ENCODE measurements around the gene BAIAP2. TPM values are rescaled to one million over a fixed set of nuclear protein-coding genes. Genes with fewer than 3 reads are reported as not detected.

BAIAP2 gene
- total and polyA plus RNA-seq, 10 donors = 2.8 to 33.2 (median 17.8) TPM

GRCh38 chr17:81091154-81091553 is 56.2 kb downstream of the BAIAP2 start:
- WGBS, 5 donors = 85 to 95% (median 91%) methylated on average over 6 to 9 of the region's 9 CpGs
- peaks cover 0 to 29% (median 4%) of the 10 kb centered on the region in 6 donors for H3K36me3 ChIP-seq
- DNase-seq = no peak
- no peak overlapping the region for H3K27ac ChIP-seq
- H3K4me3 ChIP-seq = no peak overlapping the region
- TF ChIP-seq POLR2AphosphoS5 (IDR thresholded peaks at IDR 0.05) (no peak), CTCF (IDR thresholded peaks at IDR 0.05 in 8 of 11, conservative IDR thresholded peaks at IDR 0.05 in 3 of 11) (no peak), POLR2A (IDR thresholded peaks at IDR 0.05) (no peak)
- no peaks in the 10 kb centered on the region for H3K9me3 ChIP-seq
- H3K27me3 ChIP-seq (replicated peaks in 1 of 7) = peaks cover 0 to 9% (median 0%) of the 10 kb centered on the region in 7 donors
- intact Hi-C loops (cut with DNase I; ENCODE audit: low total_unique reads) = loop anchor here (10.0 kb wide), 2 partner anchors 66 to 96 kb away; partner anchors contain the start of gene CHMP6
- peaks cover 0 to 38% (median 14%) of the 10 kb centered on the region in 6 donors for H3K4me1 ChIP-seq

- TF ChIP-seq POLR2AphosphoS5 (IDR thresholded peaks at IDR 0.05) (no peak), POLR2A (IDR thresholded peaks at IDR 0.05) (no peak), CTCF (IDR thresholded peaks at IDR 0.05 in 8 of 11, conservative IDR thresholded peaks at IDR 0.05 in 3 of 11) (no peak)
- intact Hi-C loops (cut with DNase I; ENCODE audit: low total_unique reads) = loop anchor here (10.0 kb wide), 2 partner anchors 67 to 97 kb away; partner anchors contain the start of gene CHMP6
- Histone ChIP-seq H3K4me3 (no peak overlapping the region), H3K36me3 (peaks cover 0 to 21% (median 0%) of the 10 kb centered on the region in 6 donors), H3K9me3 (no peaks in the 10 kb centered on the region), H3K4me1 (peaks cover 3 to 46% (median 20%) of the 10 kb centered on the region in 6 donors), H3K27me3 (replicated peaks in 1 of 7) (peaks cover 0 to 9% (median 0%) of the 10 kb centered on the region in 7 donors), H3K27ac (no peak overlapping the region)
- no peak for DNase-seq
- 89 to 97% (median 94%) methylated on average over 4 to 23 of the region's 23 CpGs for WGBS, 5 donors
These were observed 57.0 kb downstream of the BAIAP2 start for GRCh38 chr17:81091774-81092517.

- no peak overlapping the region for H3K4me3 ChIP-seq
- intact Hi-C loops (cut with DNase I; ENCODE audit: low total_unique reads) = loop anchor here (10.0 kb wide), 2 partner anchors 68 to 98 kb away; partner anchors contain the start of gene CHMP6
- WGBS, 5 donors = 92 to 94% (median 93%) methylated on average over 11 to 24 of the region's 24 CpGs
- peaks cover 0 to 15% (median 0%) of the 10 kb centered on the region in 6 donors for H3K36me3 ChIP-seq
- no peak for TF ChIP-seq POLR2A (IDR thresholded peaks at IDR 0.05)
- TF ChIP-seq CTCF (IDR thresholded peaks at IDR 0.05 in 8 of 11, conservative IDR thresholded peaks at IDR 0.05 in 3 of 11) = no peak
- no peak for TF ChIP-seq POLR2AphosphoS5 (IDR thresholded peaks at IDR 0.05)
- no peaks in the 10 kb centered on the region for H3K9me3 ChIP-seq
- H3K27ac ChIP-seq = no peak overlapping the region
- peaks cover 9 to 52% (median 27%) of the 10 kb centered on the region in 6 donors for H3K4me1 ChIP-seq
- H3K27me3 ChIP-seq (replicated peaks in 1 of 7) = peaks cover 0 to 16% (median 0%) of the 10 kb centered on the region in 7 donors
- no peak for DNase-seq
These were observed 57.7 kb downstream of the BAIAP2 start for GRCh38 chr17:81092518-81093095.
